RWPE1 (cell line): ENCODE results near the gene KCNIP2.
"Not testable (repeated sequence)": the region's sequence is repeated elsewhere in the genome, so short reads cannot be mapped to it uniquely, and the experiment has no call there.

Source experiments
- CTCF ChIA-PET: fragments of 350-600 bp; sonication (Branson Sonifier 250); formaldehyde crosslinking; extraction: SDS; loops from one replicate; lab custom pipeline; 2021; lab: Yijun Ruan, JAX
- POLR2A ChIA-PET: fragments of 400-600 bp; formaldehyde crosslinking; extraction: SDS; loops from one replicate; lab custom pipeline; 2020; ENCODE audit warnings: antibody characterized with exemption; ENCODE audit not compliant: low non-redundant PET; lab: Yijun Ruan, JAX
- DNase-seq: peaks from one replicate; pipeline ENCODE4 v3.0.0; 2012; ENCODE audit warnings: low spot score
- H3K27ac ChIP-seq: fragments of 450-650 bp; 2 replicates; pipeline ENCODE4 v1.5.1; 2017
- TF ChIP-seq, protein P1 (sequence below): fragments of 450-650 bp; conservative IDR thresholded peaks from 2 replicates; pipeline ENCODE4 v1.5.1; 2017; ENCODE audit warnings: low read depth, mild to moderate bottlenecking

Gene KCNIP2

DNA sequence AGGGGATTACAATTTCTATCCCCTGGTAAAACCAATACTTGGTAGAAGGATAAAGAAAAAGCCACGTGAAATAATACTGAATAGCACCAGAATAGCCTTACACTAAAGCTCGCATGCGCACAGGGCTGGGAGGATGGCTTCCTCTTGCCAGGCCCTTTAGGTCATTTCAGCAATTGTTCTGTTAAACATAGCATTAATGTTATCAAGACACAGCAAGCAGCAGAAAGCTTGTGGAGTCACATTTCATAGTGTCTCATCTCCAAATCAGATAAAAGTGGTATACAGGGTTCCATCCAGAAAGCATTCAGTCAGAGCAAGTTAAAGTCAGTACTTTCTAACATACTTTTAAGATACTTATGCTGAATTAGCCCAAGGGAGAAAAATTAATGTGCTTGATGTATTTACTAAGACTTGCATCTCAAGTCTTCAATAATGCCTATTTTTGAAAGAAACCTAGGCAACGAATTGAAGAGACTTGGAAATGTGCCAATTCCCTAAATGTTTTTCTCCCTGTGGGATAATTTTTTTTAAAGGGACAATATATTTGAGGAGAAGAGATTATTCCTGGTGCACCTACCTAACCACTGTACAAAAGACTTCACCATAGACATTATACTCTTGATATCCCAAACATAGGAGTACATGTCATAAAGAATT, 46.1 kb downstream of the KCNIP2 start:
- DNase-seq = no peak
- TF ChIP-seq, protein P1, sequence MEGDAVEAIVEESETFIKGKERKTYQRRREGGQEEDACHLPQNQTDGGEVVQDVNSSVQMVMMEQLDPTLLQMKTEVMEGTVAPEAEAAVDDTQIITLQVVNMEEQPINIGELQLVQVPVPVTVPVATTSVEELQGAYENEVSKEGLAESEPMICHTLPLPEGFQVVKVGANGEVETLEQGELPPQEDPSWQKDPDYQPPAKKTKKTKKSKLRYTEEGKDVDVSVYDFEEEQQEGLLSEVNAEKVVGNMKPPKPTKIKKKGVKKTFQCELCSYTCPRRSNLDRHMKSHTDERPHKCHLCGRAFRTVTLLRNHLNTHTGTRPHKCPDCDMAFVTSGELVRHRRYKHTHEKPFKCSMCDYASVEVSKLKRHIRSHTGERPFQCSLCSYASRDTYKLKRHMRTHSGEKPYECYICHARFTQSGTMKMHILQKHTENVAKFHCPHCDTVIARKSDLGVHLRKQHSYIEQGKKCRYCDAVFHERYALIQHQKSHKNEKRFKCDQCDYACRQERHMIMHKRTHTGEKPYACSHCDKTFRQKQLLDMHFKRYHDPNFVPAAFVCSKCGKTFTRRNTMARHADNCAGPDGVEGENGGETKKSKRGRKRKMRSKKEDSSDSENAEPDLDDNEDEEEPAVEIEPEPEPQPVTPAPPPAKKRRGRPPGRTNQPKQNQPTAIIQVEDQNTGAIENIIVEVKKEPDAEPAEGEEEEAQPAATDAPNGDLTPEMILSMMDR = no peak
- no peak overlapping the region for H3K27ac ChIP-seq
- ChIA-PET CTCF (interaction anchor here (0.9 to 1.1 kb wide), 2 partner anchors 16 to 17 kb away, joined by 3 to 5 read pairs; no protein-coding TSS in a partner anchor), POLR2A (interaction anchor here (1.0 kb wide), 1 partner anchor 15 kb away, joined by 3 read pairs; the partner anchor contains the start of gene NPM3)

DNA sequence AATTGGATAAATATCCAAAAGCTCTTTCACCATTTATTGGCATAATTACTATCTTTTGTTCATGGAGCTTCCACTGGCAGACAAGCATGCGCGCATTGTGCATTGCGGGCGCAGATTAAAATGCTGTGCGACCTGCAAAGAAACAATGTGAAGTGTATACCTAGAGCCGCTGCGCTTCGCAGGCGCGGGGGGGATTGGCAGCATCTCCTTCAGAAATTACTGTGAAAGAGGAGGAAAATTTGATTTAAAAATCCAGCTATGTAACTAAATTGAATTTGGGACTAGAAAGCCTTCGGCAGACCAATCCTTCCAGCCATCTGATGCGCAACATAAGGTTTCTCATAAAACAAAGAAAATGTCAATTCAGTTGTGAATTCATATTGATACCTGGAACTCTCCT, 50.1 kb downstream of the KCNIP2 start:
- TF ChIP-seq, protein P1 = no peak
- no peak for DNase-seq
- CTCF ChIA-PET = no interaction called here
- no peak overlapping the region for H3K27ac ChIP-seq
- POLR2A ChIA-PET = no interaction called here

DNA sequence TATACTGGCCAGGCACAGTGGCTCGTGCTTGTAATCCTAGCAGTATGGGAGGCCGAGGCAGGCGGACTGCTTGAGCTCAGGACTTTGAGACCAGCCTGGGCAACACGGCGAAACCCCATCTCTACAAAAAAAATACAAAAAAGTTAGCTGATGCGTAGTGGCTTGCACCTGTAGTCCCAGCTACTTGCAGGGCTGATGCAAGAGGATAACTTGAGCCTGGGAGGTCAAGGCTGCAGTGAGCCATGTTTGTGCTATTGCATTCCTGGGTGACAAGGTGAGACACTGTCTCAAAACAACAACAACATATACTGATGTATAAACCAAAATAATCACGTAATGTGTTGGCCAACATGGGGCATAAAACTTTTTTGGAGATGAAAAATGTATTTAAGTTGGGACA, 53.9 kb downstream of the KCNIP2 start:
- no peak overlapping the region for H3K27ac ChIP-seq
- ChIA-PET CTCF (interaction anchor here (0.5 to 1.0 kb wide), 3 partner anchors 8 to 851 kb away, joined by 3 to 7 read pairs (median 4); no protein-coding TSS in a partner anchor), POLR2A (no interaction called here)
- TF ChIP-seq, protein P1 = no peak
- DNase-seq = no peak

DNA sequence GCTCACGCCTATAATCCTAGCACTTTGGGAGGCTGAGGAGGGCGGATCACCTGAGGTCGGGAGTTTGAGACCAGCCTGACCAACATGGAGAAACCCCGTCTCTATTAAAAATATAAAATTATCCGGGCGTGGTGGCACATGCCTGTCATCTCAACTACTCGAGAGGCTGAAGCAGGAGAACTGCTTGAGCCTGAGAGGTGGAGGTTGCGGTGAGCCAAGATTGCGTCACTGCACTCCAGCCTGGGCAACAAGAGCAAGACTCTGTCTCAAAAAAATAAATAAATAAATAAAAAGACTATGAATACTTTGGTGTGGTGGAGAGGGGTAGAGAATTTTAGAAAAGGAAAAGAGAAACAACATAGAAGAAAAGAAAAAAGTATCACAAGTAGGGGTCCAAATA, 54.4 kb downstream of the KCNIP2 start:
- POLR2A ChIA-PET, DNase-seq, H3K27ac ChIP-seq: not testable (repeated sequence)
- CTCF ChIA-PET = interaction anchor here (0.5 to 0.7 kb wide), 3 partner anchors 109 to 851 kb away, joined by 3 read pairs; no protein-coding TSS in a partner anchor

DNA sequence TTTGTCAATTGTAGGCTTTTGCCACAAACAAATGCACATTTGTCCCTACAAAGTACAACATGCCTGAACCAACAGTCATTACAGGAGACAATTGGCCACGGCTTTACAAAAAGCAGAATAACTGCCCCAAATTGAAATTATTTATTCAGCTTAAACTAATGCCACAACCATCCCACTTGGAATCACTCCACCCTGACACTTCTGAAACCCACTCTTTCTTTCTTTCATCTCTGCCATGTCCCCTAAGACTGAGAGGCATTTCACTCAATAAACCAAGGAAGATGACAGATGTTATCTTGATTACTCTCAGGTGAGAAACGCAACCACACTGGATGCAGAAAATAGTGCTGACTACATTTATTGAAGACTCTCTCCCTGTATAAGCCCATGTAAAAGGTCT, 57.8 kb downstream of the KCNIP2 start:
- POLR2A ChIA-PET = no interaction called here

DNA sequence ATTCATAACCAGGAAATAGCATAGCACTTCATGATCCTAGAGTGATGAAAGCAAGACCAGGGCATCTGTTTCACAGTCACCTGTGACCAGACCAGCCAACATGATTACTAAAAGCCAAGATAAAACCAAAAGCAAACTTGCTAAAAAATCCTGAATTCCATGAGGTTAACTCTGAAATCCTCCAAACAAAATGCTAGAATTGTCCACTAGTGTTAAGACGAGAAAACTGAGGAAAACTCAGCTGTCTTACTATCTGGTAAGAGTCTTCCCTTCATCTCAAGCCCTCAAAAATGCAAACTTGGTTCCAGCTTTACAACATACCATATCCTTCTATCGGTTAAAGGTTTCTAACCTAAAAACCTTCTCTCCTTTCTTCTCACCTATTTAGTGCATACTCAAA, 59.0 kb downstream of the KCNIP2 start:
- no peak for DNase-seq
- no peak overlapping the region for H3K27ac ChIP-seq
- TF ChIP-seq, protein P1 = no peak
- CTCF ChIA-PET = interaction anchor here (0.6 kb wide), 1 partner anchor 288 kb away, joined by 4 read pairs; no protein-coding TSS in a partner anchor
- POLR2A ChIA-PET = no interaction called here

More for the DNA sequence above, 57.8 kb downstream of the KCNIP2 start:
- TF ChIP-seq, protein P1 = no peak
- CTCF ChIA-PET = interaction anchor here (0.7 kb wide), 1 partner anchor 1483 kb away, joined by 3 read pairs; no protein-coding TSS in a partner anchor
- DNase-seq = no peak
- no peak overlapping the region for H3K27ac ChIP-seq

DNA sequence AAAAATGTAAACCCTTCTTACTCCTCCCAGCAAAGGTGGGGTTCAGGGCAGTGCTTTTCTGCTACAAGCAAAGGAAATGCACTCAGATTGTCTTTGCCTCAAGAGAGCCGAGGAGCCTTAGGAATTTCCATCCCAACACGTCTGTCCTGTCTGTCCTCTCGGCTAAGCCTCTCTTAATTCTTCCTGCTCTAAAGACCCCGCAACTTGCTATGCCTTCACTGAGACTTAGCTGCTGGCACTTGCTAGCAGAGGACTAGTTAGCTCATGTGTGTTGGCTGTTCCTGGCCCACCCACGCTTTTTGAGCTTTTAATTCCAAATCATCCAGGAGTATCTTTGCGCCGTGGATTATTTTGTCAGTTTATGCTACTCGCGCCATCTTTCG, 59.9 kb downstream of the KCNIP2 start:
- peak overlapping the region; percentile 73 for H3K27ac ChIP-seq
- CTCF ChIA-PET = interaction anchor here (0.6 to 1.0 kb wide), 4 partner anchors 23 to 638 kb away, joined by 3 read pairs; no protein-coding TSS in a partner anchor
- peak; percentile 53 for DNase-seq
- TF ChIP-seq, protein P1 = no peak
- POLR2A ChIA-PET = interaction anchor here (0.6 to 0.9 kb wide), 2 partner anchors 25 to 35 kb away, joined by 3 read pairs; partner anchors contain the start of gene OGA
